DOHH2 (cell line): Measurements from ENCODE around the gene RNF14.
A peak's percentile ranks its signal among the peaks of the same experiment; 100 is the strongest.

Experiments used
- H3F3A ChIP-seq: fragments of 200-600 bp; sonication (generic), shearing (Covaris generic); 2 replicates; pipeline ENCODE4 v1.6.0; 2016; ENCODE audit warnings: antibody characterized with exemption, mild to moderate bottlenecking; ENCODE audit not compliant: control insufficient read depth, insufficient read depth
- H3K27ac ChIP-seq: fragments of 200-600 bp; sonication (generic); 2 replicates; pipeline ENCODE4 v1.5.1; 2014; ENCODE audit warnings: low read depth, mild to moderate bottlenecking, low read length, moderate library complexity
- H3K27me3 ChIP-seq: fragments of 200-600 bp; sonication (generic); 2 replicates; pipeline ENCODE4 v1.6.1; 2014; ENCODE audit warnings: mild to moderate bottlenecking, low read length, mixed read lengths; ENCODE audit not compliant: control insufficient read depth
- H3K36me3 ChIP-seq: fragments of 200-600 bp; sonication (generic); 2 replicates; pipeline ENCODE4 v1.6.1; 2014; ENCODE audit warnings: mild to moderate bottlenecking, low read length, moderate library complexity, mixed read lengths; ENCODE audit not compliant: control insufficient read depth
- H3K4me1 ChIP-seq: fragments of 200-600 bp; sonication (generic); 2 replicates; pipeline ENCODE4 v1.6.1; 2014; ENCODE audit warnings: mild to moderate bottlenecking, low read length, mixed read lengths; ENCODE audit not compliant: control insufficient read depth
- H3K4me2 ChIP-seq: fragments of 200-600 bp; sonication (generic); 2 replicates; pipeline ENCODE4 v1.6.0; 2014; ENCODE audit warnings: mild to moderate bottlenecking, low read length, moderate library complexity
- H3K4me3 ChIP-seq: fragments of 200-600 bp; sonication (generic); 2 replicates; pipeline ENCODE4 v1.5.1; 2014; ENCODE audit warnings: mild to moderate bottlenecking, low read length, mixed read lengths
- H3K79me2 ChIP-seq: fragments of 200-600 bp; sonication (generic); 2 replicates; pipeline ENCODE4 v1.6.1; 2014; ENCODE audit warnings: mild to moderate bottlenecking, low read length, mixed read lengths; ENCODE audit not compliant: control insufficient read depth
- H3K9me2 ChIP-seq: fragments of 200-600 bp; sonication (generic); replicated peaks from 2 replicates; pipeline ENCODE4 v1.6.1; 2014; ENCODE audit warnings: mild to moderate bottlenecking, low read length, mixed read lengths; ENCODE audit not compliant: control insufficient read depth
- H3K9me3 ChIP-seq: fragments of 200-600 bp; sonication (generic); 2 replicates; pipeline ENCODE4 v1.6.1; 2014; ENCODE audit warnings: antibody characterized with exemption, low read length, mixed read lengths; ENCODE audit not compliant: control insufficient read depth, insufficient read depth
- H4K20me1 ChIP-seq: fragments of 200-600 bp; sonication (generic); 2 replicates; pipeline ENCODE4 v1.6.0; 2014; ENCODE audit warnings: low read depth, mild to moderate bottlenecking, antibody characterized with exemption, low read length, moderate library complexity; ENCODE audit not compliant: control insufficient read depth, insufficient read depth
- CTCF ChIP-seq: fragments of 200-600 bp; sonication (generic); IDR thresholded peaks from one replicate; pipeline ENCODE4 v1.5.1; 2014; ENCODE audit warnings: antibody characterized with exemption, mild to moderate bottlenecking, low read depth, low read length; ENCODE audit not compliant: poor library complexity, severe bottlenecking
- EZH2phosphoT487 ChIP-seq: fragments of 200-600 bp; sonication (generic); IDR thresholded peaks from 2 replicates; pipeline ENCODE4 v1.6.1; 2017; ENCODE audit warnings: borderline replicate concordance, mild to moderate bottlenecking, antibody characterized with exemption, low read length, moderate library complexity, mixed read lengths

RNF14 gene

GRCh38 chr5:142017832-142018427 lies 49.0 kb downstream of the RNF14 start:
- H3F3A ChIP-seq = peaks cover 10% of the 10 kb centered on the region; the same call in 1 of the 2 replicates
- H3K36me3 ChIP-seq = no peaks in the 10 kb centered on the region
- no peaks in the 10 kb centered on the region for H4K20me1 ChIP-seq
- peaks cover 47% of the 10 kb centered on the region for H3K4me1 ChIP-seq
- H3K9me2 ChIP-seq = no peaks in the 10 kb centered on the region
- H3K4me2 ChIP-seq = peak overlapping the region; percentile 56
- peak; percentile 98; the same call in 1 of the 2 replicates for TF ChIP-seq EZH2phosphoT487
- no peak for TF ChIP-seq CTCF
- peaks cover 44% of the 10 kb centered on the region for H3K27me3 ChIP-seq
- H3K27ac ChIP-seq = no peak overlapping the region
- no peaks in the 10 kb centered on the region for H3K79me2 ChIP-seq
- peak overlapping the region; percentile 33 for H3K4me3 ChIP-seq
- H3K9me3 ChIP-seq = no peaks in the 10 kb centered on the region

- Histone ChIP-seq H3K4me3 (no peak overlapping the region), H3K36me3 (no peaks in the 10 kb centered on the region), H3K9me2 (no peaks in the 10 kb centered on the region), H3F3A (0 out of 2 replicates have a peak, but pooled peaks cover 6% of the 10 kb centered on the region), H3K4me1 (peaks cover 45% of the 10 kb centered on the region), H3K4me2 (no peak overlapping the region), H3K79me2 (no peaks in the 10 kb centered on the region), H3K9me3 (no peaks in the 10 kb centered on the region), H3K27me3 (peaks cover 43% of the 10 kb centered on the region), H3K27ac (no peak overlapping the region), H4K20me1 (no peaks in the 10 kb centered on the region)
- TF ChIP-seq CTCF = no peak
Measured at GRCh38 chr5:142020122-142020659, 51.3 kb downstream of the RNF14 start.

- Histone ChIP-seq H3K9me2 (no peaks in the 10 kb centered on the region), H3K27ac (no peak overlapping the region), H4K20me1 (no peaks in the 10 kb centered on the region), H3K4me2 (no peak overlapping the region), H3K27me3 (peaks cover 41% of the 10 kb centered on the region), H3F3A (0 out of 2 replicates have a peak, but pooled peaks cover 3% of the 10 kb centered on the region), H3K9me3 (no peaks in the 10 kb centered on the region), H3K36me3 (no peaks in the 10 kb centered on the region), H3K4me3 (no peak overlapping the region), H3K4me1 (peaks cover 14% of the 10 kb centered on the region), H3K79me2 (no peaks in the 10 kb centered on the region)
- no peak for TF ChIP-seq EZH2phosphoT487
- no peak for TF ChIP-seq CTCF
Measured at GRCh38 chr5:142023836-142024235, 54.9 kb downstream of the RNF14 start.
